Right atrium auricular region (tissue), 2 donors: ENCODE results near the gene AMOTL2. TPM values are rescaled to one million over a fixed set of nuclear protein-coding genes. Genes with fewer than 3 reads are reported as not detected.

Source experiments
- DNase-seq: peaks from one replicate; pipeline ENCODE4 v3.0.0-alpha.2; 2019; ENCODE audit warnings: low spot score
- H3K27ac ChIP-seq, 2 donors: fragments of 200-600 bp; sonication (generic); 1 replicate in 1 of 2; 2 replicates in 1 of 2; pipeline ENCODE4 v1.5.1; 2016 to 2019
- H3K27me3 ChIP-seq, 2 donors: fragments of 200-600 bp; sonication (generic); one replicate each; pipeline versions ENCODE4 v1.5.1 to v1.6.0; 2017 to 2019
- H3K36me3 ChIP-seq: fragments of 200-600 bp; sonication (generic); one replicate; pipeline ENCODE4 v1.5.1; 2016
- H3K4me1 ChIP-seq, 2 donors: fragments of 200-600 bp; sonication (generic); one replicate each; pipeline versions ENCODE4 v1.5.1 to v1.6.0; 2017 to 2019
- H3K4me3 ChIP-seq, 2 donors: fragments of 200-600 bp; sonication (generic); 1 replicate in 1 of 2; 2 replicates in 1 of 2; pipeline ENCODE4 v1.5.1; 2017 to 2019; ENCODE audit warnings: mild to moderate bottlenecking in 1 of 2, moderate library complexity in 1 of 2
- H3K9me3 ChIP-seq, 2 donors: fragments of 200-600 bp; sonication (generic); one replicate each; pipeline ENCODE4 v1.5.1; 2019
- CTCF ChIP-seq, 2 donors: fragments of 200-600 bp; sonication (generic); IDR thresholded peaks; one replicate each; pipeline ENCODE4 v1.5.1; 2019; ENCODE audit warnings: antibody characterized with exemption in 2 of 2
- total RNA-seq, 2 donors: library from RNA; depleted of rRNA; stranded (reverse); fragments of >200 nt; gene quantifications; one replicate each; pipeline ENCODE4 v1.1.0, GENCODE V29; 2016

AMOTL2 gene
- total RNA-seq, 2 donors from 2014 or later = 62.3 to 119 TPM

DNA sequence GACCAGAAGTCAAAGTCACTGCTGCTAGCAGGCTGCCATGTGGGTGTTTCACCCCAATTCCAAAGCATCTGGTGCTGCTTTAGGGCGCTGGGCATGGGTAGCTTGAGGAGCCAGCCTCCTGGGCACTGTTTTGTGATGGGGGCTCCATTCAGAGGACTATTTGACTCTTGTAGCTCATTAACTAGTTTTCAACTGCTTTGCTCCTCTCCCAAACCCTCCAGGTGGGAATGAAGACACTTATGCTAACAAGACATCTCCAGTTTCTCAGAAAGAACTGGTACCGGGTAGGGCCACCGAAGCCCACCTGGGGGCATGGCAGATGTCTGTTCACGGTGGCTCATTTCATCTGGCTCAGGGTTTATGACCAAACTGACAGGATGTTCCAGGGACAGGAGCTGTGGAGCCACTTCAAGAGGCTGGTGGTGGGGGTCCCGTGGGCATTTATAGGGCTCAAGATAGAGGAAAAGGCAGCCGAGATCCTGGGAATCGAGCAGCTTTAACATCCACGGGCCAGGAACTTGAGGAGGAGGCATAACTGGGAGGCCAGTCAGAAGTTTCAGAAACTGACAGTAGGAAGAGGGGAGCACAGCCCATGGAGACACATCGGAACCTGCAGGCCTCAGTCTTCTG is 17.7 kb downstream of the AMOTL2 start:
- Histone ChIP-seq H3K36me3 (peaks cover 69% of the 10 kb centered on the region), H3K27ac (peak overlapping the region; percentile 35 to 100), H3K9me3 (no peaks in the 10 kb centered on the region), H3K4me1 (peaks cover 3 to 98% of the 10 kb centered on the region in 2 donors), H3K4me3 (no peak overlapping the region), H3K27me3 (no peaks in the 10 kb centered on the region)
- DNase-seq = no peak
- no peak for TF ChIP-seq CTCF (IDR thresholded peaks at IDR 0.05)

GRCh38 chr3:134355416-134355815 is 18.8 kb downstream of the AMOTL2 start:
- Histone ChIP-seq H3K27ac (peak overlapping the region; percentile 8 to 100), H3K4me1 (peaks cover 3 to 98% of the 10 kb centered on the region in 2 donors), H3K9me3 (no peaks in the 10 kb centered on the region), H3K27me3 (no peaks in the 10 kb centered on the region), H3K36me3 (peaks cover 58% of the 10 kb centered on the region), H3K4me3 (no peak overlapping the region)
- DNase-seq = no peak
- no peak for TF ChIP-seq CTCF (IDR thresholded peaks at IDR 0.05)

DNA sequence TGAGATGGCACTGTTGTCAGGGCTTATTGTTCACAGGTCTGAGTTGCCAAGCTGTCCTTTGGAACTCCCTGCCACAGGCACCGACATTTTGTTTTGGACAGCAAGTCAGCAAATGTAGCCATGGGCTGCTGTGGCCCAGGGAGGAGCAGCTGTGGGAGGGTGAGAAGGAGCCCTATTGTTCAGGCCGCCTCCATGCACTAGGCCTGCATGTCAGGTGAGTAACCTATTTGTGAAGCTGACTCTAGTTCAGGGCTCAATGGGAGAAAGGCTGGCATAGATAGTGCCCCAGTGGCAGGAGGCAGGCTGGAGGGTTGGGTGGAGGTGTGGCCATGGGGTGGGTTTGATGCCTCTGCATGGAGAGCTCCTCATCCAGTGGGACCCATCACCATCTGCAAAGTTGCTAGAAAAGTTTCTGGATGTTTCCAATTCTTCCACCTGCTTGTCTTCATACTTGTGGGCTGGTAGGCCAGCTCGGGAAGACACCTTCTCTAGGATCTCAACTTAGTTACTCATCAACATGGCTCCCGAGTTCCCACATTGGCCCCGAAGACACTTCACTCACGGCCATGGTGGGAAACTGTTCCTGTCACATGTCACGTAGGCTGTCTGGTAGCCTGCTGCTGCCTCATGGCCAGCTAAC is 19.5 kb downstream of the AMOTL2 start:
- no peak for TF ChIP-seq CTCF (IDR thresholded peaks at IDR 0.05)
- Histone ChIP-seq H3K27me3 (no peaks in the 10 kb centered on the region), H3K27ac (peak overlapping the region; percentile 8 to 62), H3K4me3 (no peak overlapping the region), H3K4me1 (peaks cover 2 to 91% of the 10 kb centered on the region in 2 donors), H3K9me3 (no peaks in the 10 kb centered on the region), H3K36me3 (peaks cover 51% of the 10 kb centered on the region)
- no peak for DNase-seq

DNA sequence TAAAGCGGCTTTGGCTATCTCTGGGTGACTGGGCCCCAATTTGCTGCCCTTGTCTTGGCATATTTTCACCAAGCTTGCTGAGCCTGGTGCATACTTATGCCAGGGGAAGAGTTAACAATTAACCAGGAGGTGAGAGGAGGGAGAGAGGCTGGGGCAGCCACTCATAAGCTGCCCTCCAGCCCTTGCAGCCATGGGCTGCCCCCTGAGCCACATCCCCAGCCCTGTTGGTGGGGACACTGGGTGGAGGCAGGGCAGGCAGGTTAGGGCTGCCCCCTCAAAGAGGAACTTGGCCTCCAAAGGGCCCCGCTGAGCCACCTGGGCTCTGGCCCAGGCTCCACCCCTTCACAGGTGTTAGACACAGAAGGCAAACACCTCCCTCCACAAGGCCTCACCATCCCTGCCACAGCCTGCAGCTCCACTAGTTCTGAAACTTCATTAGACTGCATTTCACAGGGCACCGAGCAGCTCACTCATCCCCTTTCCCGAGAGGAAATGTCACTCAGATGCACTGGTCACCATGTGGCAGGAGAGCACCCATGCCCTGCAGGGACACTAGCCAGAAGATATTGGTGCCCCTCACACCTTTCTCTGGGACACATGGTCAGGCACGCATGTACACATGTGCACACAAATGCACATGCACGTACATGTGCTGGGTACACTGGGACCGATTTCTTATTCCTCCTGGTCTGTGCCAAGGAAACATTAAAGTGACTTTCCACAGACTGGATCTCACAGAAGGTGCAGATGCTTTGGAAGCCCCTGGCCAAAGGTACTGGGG is 20.2 kb downstream of the AMOTL2 start:
- H3K27me3 ChIP-seq = no peaks in the 10 kb centered on the region
- H3K9me3 ChIP-seq = no peaks in the 10 kb centered on the region
- H3K4me3 ChIP-seq = no peak overlapping the region
- peak overlapping the region; percentile 36 to 62 for H3K27ac ChIP-seq
- H3K4me1 ChIP-seq = peaks cover 0 to 84% of the 10 kb centered on the region in 2 donors
- TF ChIP-seq CTCF (IDR thresholded peaks at IDR 0.05) = no peak
- H3K36me3 ChIP-seq = peaks cover 44% of the 10 kb centered on the region
- DNase-seq = no peak

GRCh38 chr3:134353171-134353825 is 20.9 kb downstream of the AMOTL2 start:
- no peaks in the 10 kb centered on the region for H3K9me3 ChIP-seq
- H3K4me1 ChIP-seq = peaks cover 0 to 82% of the 10 kb centered on the region in 2 donors
- no peak for TF ChIP-seq CTCF (IDR thresholded peaks at IDR 0.05)
- peaks cover 37% of the 10 kb centered on the region for H3K36me3 ChIP-seq
- H3K27me3 ChIP-seq = no peaks in the 10 kb centered on the region
- peak overlapping the region; percentile 36 to 62 for H3K27ac ChIP-seq
- H3K4me3 ChIP-seq = no peak overlapping the region
- DNase-seq = no peak
